ENCODE measurements around the gene TSC22D1.
"Not testable (repeated sequence)": the region's sequence is repeated elsewhere in the genome, so short reads cannot be mapped to it uniquely, and the experiment has no call there.

Gene TSC22D1

DNA sequence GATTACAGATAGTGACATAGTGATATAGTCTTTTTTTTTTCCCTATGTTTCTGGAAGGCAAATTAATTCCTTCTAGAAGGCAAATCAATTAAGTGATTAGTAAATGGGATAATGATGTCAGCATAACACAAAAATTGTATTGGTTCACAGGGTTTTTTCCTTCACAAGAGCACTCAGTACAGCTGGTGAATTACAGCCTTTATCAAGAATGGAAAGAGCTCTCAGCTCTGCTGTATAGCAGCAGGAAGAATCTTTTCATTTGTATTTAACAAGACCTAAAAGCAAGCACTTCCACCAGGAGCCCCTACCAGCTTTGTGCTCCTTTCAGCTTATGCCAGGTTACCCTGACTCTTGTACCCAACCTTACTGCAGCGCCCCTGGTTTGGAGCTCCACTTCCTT lies 111.7 kb downstream of the TSC22D1 start:
- TF ChIP-seq ZNF274 (IDR thresholded peaks at IDR 0.05; ENCODE audit: low read depth, low read length), result no peak
- H3K4me3 ChIP-seq (ENCODE audit: low read length), result no peak overlapping the region

DNA sequence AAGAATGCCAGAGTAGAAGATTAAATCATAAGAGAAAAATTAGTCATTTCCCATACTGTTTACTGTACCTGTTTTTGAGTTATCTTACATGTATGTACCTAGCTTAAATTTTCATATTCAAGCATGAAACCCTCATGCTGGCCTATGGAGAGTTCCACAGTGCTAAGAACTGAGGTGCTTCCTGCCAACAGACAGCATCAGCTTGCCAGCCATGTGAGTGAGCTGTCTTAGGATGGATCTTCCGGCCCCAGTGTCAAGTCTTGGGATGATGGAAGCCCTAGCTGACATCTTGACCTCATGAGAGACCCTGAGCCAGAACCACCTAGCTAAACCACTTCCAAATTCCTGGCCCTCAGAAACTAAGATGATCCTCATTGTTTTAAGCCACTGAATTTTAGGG lies 112.4 kb downstream of the TSC22D1 start:
- no peak for TF ChIP-seq ZNF274 (IDR thresholded peaks at IDR 0.05; ENCODE audit: low read depth, low read length)
- H3K4me3 ChIP-seq (ENCODE audit: low read length), result no peak overlapping the region

DNA sequence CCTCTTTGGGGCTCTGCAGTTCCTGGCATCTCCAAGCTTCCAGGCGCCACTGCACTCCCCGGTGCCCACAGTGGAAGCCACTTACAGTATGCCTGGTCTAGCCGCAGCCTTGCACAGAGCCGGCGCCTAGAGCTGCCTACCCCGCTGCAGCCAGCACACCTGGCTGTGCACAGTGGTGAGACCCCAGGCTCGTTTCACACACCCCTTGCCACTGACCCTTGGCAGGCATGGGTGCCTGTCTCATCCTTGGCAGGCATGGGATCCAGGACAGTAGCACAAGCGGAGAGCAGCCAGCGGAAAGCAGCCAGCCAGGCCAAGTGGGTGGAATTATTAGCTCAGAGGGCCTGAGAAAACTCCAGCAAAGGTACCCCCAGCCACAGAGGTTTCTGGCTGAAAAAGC lies 116.5 kb downstream of the TSC22D1 start:
- TF ChIP-seq ZNF274 (IDR thresholded peaks at IDR 0.05; ENCODE audit: low read depth, low read length), result no peak
- H3K4me3 ChIP-seq (ENCODE audit: low read length), result no peak overlapping the region

DNA sequence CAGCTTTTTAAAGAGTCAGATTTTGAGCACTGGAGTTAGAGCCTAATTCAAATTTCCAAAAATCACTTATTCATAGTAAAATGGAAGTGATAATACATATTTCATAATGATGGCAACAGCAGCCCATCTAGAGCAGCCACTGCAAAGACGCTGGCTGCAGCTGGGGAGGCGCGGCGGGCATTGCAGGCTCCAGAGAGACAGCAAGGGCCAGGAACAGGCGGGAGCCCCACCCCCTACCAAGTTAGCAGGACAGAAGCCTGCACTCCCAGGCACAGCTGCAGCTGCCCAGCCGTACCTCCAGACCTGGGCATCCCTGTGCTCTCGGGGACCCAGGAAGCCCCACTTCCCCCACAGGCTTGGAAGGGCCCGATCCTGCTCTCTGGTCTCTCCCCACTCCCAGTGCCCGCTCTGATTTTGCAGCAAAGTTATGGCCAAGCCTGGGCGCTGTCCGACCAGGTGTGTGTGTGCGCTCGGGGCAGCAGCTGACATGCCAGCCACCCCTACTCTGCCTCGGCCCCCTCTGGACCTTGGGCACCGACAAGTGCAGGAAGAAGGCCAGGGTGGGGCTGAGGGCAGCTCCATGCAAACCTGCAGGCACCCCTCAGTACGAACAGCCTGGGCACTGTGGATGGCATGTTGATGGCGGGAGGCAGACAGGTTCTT lies 117.7 kb downstream of the TSC22D1 start:
- no peak overlapping the region for H3K4me3 ChIP-seq (ENCODE audit: low read length)
- TF ChIP-seq ZNF274 (IDR thresholded peaks at IDR 0.05; ENCODE audit: low read depth, low read length), result no peak

DNA sequence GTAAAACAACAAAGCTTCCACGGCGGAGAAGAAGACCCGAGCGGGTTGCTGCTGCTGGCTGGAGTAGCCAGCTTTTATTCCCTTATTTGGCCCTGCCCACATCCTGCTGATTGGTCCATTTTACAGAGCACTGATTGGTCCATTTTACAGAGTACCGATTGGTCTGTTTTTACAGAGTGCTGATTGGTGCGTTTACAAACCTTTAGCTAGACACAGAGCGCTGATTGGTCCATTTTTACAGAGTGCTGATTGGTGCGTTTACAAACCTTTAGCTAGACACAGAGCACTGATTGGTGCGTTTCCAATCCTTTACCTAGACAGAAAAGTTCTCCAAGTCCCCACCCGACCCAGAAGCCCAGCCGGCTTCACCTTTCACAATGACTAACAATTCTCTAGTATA lies 119.9 kb downstream of the TSC22D1 start:
- H3K4me3 ChIP-seq (ENCODE audit: low read length), result not testable (repeated sequence)

DNA sequence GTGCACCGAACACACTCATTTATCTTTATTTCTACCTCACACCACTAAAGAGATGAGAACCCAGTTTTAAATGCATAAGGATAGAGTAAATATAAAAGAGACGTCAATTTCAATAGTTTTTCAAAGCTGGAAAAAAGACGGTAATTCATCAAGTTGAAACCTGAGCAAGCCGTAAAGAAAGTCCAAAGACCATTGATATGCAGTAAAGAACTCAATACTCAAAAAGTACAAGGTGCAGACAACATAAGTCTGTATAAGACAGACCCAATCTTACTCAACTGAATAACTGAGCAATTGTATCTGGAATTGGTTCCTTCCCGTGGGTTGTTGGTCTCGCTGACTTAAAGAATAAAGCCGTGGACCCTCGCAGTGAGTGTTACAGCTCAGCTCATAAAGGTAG lies 120.4 kb downstream of the TSC22D1 start:
- H3K4me3 ChIP-seq (ENCODE audit: low read length), result no peak overlapping the region
- no peak for TF ChIP-seq ZNF274 (IDR thresholded peaks at IDR 0.05; ENCODE audit: low read depth, low read length)

DNA sequence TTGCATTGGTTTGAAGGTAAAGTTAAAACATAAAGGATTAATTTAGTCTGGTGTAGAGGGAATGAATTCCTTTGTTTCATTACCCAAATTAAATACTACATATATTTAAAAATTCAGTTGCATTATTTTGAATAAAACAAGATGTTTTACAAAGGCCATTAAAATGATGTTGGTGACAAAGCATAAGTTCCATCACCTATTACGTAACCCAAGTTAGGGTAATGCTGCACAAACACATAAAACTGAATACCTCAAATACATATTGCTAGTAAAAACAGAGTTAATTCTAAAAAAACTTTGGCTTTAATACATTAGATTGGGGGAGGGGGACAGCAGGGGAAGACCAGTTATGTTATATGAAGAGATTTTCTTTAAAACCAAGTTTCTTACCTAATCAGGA lies 122.2 kb downstream of the TSC22D1 start:
- H3K4me3 ChIP-seq (ENCODE audit: low read length), result no peak overlapping the region
- TF ChIP-seq ZNF274 (IDR thresholded peaks at IDR 0.05; ENCODE audit: low read depth, low read length), result no peak

DNA sequence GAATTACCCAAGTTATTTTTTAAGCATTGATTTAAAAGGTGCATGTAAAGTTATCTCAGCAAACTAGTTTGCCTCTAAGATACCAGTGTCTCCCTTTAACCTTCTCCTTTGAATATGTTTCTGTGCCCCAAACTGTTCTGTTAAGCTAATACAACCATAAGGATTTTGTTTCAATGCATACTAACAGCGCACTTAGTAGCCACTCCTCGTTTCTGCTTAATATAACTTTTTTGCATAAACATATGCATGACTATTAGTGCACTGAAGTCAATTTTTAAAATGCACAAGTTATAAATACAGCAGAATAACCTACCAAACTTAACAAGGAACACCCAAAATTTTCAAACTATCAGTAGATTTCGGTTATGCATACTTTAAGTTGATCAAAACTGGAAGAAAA lies 123.1 kb downstream of the TSC22D1 start:
- no peak overlapping the region for H3K4me3 ChIP-seq (ENCODE audit: low read length)
- no peak for TF ChIP-seq ZNF274 (IDR thresholded peaks at IDR 0.05; ENCODE audit: low read depth, low read length)

DNA sequence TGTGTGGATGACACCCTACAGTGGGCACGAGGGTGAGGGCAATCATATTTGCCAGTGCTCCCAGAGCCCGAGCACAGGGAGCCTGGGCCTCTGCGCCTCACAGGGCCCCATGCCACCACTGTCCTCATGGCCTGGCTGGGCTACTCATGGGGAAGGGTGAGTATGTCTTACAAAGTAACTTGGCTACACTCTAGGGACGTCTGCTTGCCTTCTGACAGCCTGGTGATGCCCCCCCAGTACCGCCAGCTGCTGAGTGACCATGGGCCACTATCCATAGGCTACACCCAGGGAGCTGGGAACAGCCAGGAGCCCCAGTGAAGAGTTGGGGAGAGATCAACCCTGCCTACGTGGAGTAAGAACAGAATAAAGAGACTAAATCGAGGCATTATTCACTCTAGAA lies 123.7 kb downstream of the TSC22D1 start:
- no peak for TF ChIP-seq ZNF274 (IDR thresholded peaks at IDR 0.05; ENCODE audit: low read depth, low read length)
- H3K4me3 ChIP-seq (ENCODE audit: low read length), result no peak overlapping the region

DNA sequence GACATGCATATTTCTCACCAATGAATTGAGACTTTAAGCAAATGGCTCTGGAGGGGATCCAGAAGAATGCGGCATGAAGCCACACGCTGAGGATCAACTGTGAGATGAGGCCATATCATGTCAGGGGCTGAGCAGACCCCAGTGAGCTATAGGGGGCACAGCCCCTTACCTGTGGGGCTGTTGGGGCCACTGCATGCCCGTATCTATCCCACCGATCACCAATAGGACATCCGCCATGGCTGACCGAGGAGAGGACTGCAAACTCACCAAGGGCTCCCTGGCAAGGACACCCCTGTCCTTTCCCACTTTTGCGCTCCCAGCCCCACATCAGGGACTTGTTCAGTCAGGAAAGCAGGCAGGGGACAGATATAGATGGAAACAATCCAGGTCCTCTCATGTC lies 124.5 kb downstream of the TSC22D1 start:
- H3K4me3 ChIP-seq (ENCODE audit: low read length), result no peak overlapping the region
- no peak for TF ChIP-seq ZNF274 (IDR thresholded peaks at IDR 0.05; ENCODE audit: low read depth, low read length)

DNA sequence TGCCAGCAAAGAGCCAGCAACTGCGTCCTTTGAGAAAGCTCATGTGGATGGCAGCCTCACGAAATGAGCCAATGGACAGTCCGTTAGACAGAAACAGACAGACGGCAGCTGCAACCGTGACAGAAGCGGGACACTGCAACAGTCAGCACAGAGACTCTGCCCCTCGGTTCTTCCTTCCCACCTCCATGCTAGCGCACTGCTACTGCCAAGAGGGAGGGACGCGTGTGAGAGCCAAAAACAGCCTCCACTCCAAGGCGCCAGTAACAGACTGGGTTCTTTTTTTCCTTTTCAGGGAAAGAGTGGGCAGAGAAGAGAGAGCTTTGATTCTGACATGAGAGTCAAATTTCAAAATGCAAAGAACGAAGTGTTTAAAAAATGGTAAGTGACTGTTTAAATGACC lies 125.0 kb downstream of the TSC22D1 start:
- no peak for TF ChIP-seq ZNF274 (IDR thresholded peaks at IDR 0.05; ENCODE audit: low read depth, low read length)
- H3K4me3 ChIP-seq (ENCODE audit: low read length), result no peak overlapping the region

DNA sequence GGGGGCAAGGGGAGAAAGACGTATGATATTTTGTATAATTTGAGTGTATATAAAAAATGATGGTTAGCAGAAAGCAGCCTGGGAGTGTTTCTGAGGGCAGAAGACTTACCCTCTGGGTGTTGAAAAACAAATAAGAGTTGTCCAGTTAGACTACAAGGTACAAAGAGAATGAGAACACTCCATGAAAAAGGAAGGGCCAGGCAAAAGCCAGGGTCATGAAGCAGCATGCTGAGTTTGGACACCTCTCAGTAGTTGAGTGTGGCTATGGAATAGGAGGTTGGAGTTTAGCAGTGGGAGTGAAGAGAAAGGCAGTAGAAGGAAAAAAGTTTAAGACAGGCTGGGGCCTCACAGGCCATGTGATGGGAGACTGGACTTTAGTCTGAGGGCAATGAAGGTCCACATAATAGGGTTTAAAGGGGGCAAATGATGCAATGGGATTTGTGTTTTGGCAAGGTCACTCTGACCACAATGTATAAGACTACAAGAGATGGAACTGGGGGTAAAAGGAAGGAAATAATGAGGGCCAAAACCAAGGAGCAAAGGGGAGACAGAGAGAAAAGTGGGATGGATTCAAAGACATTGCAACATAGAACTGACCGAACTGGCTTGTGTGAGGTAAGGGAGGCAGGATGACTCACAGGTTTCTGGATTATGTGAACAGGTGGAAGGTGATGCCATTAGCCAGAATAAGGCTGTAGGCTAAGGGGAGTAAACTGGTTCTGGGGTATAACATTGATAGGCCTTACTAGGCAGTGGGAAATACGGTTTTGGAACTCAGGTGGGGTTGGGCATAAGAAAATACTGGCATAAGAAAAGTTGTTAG lies 125.9 kb downstream of the TSC22D1 start:
- H3K4me3 ChIP-seq (ENCODE audit: low read length), result no peak overlapping the region
- no peak for TF ChIP-seq ZNF274 (IDR thresholded peaks at IDR 0.05; ENCODE audit: low read depth, low read length)

DNA sequence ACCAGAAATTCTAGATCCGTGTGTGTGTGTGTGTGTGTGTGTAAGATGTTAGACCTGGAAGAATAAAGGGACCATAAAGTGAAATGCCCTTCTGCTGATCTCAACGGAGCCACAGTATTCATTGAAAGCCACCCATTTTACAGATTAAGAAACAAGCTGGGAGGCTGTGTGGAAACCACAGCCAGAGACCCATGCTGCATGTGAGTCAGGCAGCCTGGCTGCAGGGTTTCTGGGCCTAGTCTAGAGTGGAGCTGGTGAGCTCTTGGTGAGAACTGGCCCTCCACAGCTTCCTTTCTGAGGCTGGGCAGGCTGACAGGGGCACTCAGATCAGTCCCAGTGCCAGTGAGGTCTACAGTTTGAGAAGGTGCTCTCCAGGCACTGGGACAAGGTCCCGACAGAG lies 127.3 kb downstream of the TSC22D1 start:
- H3K4me3 ChIP-seq (ENCODE audit: low read length), result no peak overlapping the region
- TF ChIP-seq ZNF274 (IDR thresholded peaks at IDR 0.05; ENCODE audit: low read depth, low read length), result no peak

DNA sequence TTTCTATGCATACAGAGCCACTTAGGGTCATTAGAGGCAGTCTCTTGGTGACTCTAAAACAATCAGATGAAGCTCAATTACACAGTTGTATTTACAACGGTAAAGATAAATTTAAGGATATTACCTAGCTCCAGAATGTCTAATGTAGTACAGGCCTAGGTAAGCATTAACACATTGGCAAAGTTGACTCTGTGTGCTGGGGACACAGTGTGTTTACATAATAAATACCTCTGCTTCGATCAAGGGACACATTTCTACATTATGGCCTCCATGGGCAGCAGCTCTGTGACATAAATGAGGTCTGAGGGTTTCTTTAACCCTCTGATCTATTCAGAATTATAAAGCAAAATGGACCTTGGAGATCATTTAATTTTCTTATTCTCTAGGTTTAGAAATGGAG lies 127.8 kb downstream of the TSC22D1 start:
- TF ChIP-seq ZNF274 (IDR thresholded peaks at IDR 0.05; ENCODE audit: low read depth, low read length), result no peak
- no peak overlapping the region for H3K4me3 ChIP-seq (ENCODE audit: low read length)

DNA sequence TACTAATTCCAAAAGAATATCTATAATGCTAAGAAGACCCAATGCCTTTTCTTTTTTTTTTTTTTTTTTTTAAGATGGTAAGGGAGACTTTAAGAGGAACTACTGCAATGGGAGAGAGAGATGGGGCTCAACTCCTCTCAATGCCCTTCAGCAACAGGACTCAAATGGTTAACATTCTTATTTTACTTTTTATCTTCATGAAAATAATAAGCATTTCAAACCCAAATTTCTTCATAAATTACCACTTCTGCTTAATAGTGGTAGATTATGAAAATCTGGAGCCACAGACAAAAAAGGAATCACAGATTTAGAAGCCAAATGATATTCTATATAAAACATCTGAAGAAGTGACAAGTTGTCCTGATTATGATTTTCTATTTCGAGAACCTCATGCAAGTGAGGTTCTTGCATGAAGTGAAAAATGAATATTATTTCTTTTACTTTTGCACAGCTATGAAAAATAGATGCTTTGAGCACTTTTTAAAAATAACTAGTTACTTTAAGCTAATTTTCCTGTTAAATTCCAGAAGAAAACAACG lies 128.3 kb downstream of the TSC22D1 start:
- no peak for TF ChIP-seq ZNF274 (IDR thresholded peaks at IDR 0.05; ENCODE audit: low read depth, low read length)

More for the DNA sequence above, 128.3 kb downstream of the TSC22D1 start:
- H3K4me3 ChIP-seq (ENCODE audit: low read length), result no peak overlapping the region
